Measurements from ENCODE around the gene FAM169A.
"Not testable (repeated sequence)": the region's sequence is repeated elsewhere in the genome, so short reads cannot be mapped to it uniquely, and the experiment has no call there.

The FAM169A gene

DNA sequence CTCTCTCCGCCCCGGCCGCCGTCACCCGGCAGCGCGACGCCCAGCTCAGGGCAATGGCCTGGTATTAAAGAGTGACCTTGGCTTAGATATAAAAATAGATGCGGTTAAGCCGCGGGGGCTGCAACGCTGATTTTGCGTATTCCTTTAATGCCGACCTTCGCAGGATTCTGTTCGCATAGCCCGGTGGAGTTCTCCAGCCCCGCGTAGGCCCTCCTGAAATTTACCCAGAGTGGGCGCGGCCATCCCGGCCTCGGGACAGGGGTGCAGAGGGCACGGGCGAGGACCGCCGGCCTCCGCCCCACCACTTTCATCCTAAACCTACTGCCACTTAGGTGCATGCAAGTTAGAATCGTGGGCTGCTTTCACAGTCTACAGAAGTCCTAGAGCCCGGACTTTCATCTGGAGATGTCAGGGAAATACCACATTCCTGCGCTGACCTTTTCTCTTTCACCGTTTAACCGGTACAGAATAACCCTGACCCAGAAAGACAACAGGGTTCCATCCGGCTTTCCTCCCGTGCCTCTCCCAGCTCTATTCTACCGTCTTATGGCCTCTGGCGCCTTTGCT lies 492 bp upstream of the FAM169A start:
- DNase-seq: no peak

DNA sequence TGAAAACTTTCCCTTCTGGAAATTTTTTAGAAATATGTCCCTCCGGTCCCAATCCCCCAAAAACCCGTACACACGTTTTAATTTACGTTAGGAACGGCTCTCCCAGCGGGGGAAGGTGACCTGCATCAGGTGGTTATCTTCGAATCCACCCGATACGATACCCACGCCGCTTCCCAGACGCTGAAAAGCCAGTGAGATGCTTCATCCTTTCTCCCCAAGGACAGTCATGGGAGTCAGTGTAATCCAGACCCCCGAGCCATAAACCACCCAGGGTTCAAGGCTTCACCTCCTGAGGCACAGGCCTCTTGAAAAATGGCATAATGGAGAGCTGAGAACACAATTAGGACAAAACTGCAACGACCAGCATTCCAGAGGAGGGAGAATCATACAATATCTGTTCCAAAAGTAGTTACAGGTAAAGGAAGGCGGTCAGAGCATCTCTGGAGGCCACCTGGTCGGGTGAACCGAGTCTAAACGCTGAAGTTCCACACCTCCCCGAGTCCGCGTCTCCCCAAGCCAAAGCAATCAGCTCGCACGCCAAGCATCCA lies 857 bp downstream of the FAM169A start:
- no peak for DNase-seq

DNA sequence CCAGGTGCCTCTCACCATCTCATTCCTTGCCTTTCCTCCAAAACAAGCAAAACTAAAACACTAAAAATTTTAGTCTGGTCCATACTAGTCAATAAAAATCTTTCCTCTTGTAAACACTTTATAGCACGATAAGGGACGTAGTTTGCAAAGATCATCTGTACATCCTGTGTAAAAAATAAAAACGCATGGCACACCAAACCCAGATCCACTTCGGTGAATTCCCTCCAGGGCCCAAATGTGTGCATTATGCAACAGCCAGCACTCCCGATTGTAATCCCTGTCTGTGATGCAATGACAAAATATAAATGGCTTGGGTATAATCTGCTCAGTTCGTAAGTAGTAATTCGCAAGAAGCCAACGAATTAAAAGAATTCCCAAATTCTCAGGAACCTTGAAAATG lies 1.4 kb downstream of the FAM169A start:
- no peak for DNase-seq

DNA sequence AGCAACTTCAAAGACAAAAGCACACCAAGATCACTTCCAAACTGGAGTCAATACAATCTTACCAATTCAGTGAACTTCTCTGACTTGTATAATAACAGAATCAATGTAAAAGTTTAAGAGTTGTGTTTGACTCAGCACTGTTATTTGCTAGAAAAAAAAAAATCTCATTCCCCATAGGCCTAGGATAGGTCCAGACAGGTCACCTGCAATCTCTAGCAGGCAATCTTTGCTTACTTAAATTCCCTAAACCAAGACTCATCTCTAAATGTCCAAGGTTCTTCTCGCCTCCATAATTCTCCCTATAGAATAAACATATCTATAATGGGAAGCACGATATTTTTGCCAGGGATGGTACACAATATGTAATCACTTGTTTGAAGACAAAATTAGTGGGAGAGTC lies 2.5 kb downstream of the FAM169A start:
- DNase-seq: no peak

DNA sequence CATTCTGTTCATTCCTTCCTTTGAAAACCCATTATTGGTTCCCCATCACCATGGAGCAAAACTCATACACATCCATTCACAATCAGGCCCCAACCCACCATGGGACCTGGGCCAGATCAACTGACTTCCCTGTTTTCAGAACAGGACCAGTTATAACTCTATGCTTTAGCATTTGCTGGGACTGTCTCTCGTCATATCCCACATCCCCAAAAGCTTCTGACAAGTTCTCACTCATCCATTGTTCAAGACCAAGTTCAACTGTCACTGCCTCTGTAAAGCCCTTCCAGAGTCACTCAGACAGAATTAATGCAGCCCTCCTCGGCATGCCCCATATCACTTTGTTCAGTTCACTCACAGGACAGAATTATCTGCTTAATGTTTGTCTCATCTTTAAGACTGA lies 4.0 kb downstream of the FAM169A start:
- DNase-seq: no peak

DNA sequence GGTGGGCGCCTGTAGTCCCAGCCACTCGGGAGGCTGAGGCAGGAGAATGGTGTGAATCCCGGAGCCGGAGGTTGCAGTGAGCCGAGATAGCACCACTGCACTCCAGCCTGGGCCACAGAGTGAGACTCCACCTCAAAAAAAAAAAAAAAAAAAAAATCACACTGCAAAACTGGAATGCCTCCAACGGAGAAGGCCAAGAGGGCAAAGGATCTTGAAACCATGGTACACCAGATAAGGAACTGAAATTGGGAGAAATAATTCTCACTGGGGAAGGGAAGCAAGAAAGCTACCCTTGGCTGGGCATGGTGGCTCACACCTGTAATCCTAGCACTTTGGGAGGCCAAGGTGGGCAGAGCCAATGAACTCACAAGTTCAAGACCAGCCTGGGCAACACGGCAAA lies 9.2 kb downstream of the FAM169A start:
- DNase-seq: not testable (repeated sequence)

DNA sequence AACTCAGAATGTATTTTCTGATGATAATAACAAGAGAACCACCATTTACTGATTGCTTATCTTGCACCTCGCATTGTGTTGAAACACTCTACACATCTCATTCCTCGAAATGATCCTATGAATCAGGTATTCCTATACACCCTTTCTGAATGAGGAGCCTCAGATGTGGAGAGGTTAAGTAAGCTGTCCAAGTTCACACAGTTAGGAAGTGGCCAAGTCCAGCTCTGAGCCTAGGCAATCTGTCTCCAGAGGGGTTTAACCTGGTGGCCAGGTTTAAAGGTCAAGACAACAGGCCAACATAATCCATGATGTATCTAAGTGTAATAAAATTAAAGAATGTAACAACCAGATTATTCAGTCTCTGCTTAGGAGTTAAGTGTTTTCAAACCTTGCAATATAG lies 12.9 kb downstream of the FAM169A start:
- no peak for DNase-seq

DNA sequence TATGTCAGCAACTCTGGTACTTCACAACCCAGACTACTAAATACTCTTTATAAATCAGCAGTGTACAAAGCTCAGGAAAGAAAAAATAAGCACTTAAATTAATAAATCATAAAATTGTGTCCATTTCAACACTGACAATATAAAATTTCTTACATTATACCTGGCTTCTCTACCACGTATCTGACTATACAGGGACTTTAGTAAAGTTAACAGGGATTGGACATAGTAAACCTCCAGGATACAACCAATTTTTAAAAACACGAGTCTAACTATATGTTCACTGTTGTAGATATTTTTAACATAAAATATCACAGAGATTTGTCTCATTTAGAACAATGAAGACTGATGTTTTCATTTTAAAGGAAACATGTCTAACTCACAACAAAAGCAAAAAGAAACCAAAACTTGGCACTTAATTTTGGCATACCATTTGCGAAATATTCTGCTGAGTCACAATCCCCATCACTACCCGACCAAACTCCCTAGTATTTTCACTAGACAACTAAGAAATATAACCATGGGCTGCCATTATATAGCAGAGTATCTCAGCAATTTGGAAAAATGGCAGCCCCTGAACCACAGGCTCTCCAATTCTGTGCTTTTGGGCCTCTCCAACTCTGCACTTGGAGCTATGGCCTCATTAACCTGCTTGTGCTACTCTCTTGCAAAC lies 14.4 kb downstream of the FAM169A start:
- DNase-seq: no peak

DNA sequence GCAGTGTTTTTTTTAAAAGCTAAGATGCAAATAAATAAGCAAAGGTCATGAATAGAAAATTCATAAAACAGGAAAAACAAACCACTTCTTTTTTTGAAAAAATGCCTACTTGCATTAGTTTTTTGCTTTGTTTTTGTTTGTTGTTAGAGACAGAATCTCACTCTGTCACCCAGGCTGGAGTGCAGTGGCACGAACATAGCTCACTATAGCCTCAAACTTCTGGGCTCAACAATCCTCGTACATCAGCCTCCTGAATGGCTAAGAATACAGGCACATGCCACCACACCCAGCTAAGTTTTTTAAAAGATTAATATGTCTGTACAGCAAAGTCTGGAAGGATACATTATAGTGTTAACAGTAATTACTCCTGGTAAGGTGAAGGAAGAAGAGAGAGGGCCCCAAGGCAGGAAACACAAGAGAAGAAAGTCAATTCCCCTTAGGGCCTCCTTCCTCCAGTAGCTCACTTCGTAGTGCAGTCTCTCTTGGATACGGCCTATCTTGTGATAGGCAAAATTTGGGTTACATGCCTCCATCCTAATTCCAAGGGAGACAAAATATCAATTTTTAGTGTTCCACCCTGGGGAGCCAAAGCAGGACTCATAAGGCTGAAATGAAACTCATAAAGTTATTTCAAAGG lies 15.3 kb downstream of the FAM169A start:
- no peak for DNase-seq

DNA sequence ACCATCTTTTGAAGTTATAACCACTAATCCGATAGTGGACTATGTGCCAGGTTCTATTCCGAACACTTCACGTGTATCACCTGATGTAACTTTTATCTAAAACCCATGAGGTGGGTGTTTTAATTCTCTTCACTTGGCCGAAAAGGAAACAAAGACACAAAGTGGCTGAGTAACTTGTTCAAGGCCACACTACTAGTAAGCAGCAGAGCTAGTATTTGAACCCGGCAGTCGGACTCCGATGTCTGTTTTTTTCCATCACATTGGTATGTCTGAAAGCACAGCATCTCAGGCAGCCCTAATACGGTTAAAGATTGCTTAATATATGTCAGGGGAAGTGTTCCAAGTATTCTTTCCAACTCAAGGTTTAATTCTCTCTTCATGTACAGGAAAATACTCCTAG lies 16.2 kb downstream of the FAM169A start:
- no peak for DNase-seq

DNA sequence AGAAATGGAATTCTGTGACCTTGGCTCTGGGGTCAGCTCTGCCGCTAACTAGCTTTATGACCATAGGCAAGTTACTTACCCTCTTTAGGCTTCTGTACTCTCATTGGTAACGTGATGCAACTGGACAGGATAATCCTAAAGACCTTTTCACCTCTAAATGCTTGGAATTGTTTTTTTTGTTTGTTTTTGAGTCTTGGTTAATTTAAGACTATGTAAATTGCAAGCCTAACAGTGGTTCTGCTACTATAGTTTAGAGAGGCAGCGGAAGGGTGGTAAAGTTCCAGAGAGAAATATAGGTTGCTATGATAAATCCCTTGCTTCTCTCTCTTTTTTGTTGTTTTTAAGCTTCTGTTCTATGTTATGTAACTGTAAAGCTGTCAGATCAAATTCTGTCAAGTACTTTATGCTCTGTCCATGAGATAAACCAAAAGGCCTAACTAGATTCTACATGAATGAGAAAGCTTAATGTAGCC lies 17.6 kb downstream of the FAM169A start:
- no peak for DNase-seq

DNA sequence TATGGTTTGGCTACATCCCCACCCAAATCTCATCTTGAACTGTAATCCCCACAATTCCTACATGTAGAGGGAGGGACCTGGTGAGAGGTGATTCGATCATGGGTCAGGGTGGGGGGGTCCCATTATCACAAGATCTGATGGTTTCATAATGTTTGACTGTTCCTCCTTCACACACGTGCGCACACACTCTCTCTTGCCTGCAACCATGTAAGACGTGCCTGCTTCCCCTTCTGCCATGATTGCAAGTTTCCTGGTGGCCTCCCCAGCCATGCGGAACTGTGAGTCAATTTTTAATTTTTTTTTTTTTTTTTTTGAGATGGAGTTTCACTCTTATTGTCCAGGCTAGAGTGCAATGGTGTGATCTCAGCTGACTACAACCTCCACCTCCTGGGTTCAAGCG lies 27.0 kb downstream of the FAM169A start:
- DNase-seq: no peak

DNA sequence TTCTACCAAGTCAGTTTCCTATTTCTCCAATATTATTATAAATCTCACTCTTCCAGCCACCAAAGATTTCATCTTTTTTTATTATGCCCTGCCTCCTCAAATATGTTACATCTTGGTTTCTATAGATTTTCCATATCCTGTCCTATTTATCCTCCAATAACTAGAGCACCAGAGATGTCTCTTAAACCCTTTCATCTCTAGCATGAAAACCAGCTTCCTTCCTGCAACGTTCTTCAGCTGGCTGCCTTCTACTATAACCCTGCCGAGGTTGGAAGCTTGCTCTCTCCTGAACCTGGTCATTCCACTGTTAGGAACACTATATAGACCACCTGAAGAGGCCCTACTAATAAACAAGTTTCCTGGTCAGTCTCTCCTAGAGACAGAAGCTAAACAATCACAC lies 27.9 kb downstream of the FAM169A start:
- DNase-seq: no peak

DNA sequence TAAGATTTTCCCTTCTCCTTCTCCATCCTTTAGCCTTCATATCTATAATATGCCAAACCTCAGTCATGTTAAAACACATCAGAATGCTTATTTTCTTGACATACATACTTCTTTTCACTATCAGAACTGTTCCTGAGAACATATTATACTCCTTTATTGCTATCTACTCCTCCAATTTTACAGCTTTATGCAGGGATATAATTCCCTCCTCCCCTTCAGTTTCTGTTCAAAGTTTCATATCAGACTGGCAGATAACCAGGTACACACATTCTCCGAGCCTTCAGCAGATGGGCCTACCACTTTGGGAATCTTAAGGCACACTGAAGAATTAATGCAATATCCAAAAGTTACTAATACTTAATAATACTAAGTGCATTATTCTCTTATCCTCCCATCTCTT lies 29.1 kb downstream of the FAM169A start:
- no peak for DNase-seq

DNA sequence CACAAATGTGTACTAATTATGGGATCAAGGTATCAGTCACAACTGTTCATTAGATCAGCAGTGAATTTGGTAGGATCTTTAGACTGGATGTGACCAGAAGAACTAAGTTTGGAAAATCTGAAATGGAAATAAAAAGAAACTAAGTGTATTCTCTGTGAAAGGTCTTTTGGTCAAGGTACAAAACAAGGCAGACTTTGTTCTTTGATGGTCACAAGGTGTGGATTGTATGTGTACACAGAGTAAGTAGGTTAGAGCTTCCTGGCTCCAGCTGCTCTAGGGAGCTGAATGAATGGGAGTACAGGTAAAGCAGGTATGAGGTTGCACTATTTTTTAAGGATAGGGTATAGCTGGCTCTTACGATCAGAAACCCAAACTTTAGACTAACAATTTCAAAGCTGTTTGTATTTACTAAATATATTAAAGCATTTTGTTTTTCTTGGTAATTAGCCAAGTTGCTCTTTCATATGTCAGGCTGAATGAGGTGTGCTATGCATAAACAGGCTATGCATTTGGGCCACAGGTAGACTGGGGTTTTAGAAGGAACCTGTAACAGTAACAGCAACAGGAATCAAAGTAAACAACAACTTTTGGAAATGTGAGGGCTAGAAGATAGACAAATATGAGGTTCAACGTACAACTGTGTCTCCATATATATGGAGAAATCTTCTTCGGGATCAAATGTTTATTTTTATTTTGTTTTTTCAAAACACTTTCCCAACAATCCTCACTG lies 32.5 kb downstream of the FAM169A start:
- no peak for DNase-seq

DNA sequence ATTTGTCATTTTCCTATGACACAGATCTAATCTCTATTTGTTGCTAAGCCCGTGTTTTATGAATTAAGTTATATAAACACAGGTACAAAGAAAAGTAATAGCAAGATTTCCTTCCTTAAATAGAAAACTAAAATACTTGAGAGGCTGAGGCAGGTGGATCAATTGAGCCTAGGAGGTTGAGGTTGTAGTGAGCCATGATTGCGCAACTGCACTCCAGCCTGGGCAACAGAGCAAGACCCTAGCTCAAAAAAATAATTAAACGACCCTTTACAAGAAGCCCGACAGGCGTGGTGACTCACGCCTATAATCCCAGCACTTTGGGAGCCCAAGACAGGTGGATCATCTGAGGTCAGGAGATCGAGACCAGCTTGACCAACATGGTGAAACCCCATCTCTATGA lies 36.8 kb downstream of the FAM169A start:
- no peak for DNase-seq

DNA sequence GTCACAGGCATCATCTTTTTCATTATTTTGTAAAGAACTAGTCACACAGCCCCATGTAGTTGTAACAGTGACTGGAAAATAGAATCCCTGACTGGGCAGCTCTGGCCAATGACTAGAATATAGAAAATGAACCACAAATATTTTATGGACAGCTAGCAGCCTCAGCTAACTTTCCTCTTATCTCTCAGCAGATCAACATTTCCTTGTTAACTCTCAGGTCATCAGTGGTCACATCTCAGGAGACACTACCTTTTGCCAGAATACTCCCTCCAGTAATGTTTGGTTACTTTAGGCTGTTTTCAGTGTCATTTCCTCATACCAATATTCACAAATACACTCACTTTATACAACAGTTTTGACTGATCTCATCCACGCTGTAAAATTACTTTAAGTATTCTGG lies 43.9 kb downstream of the FAM169A start:
- no peak for DNase-seq

DNA sequence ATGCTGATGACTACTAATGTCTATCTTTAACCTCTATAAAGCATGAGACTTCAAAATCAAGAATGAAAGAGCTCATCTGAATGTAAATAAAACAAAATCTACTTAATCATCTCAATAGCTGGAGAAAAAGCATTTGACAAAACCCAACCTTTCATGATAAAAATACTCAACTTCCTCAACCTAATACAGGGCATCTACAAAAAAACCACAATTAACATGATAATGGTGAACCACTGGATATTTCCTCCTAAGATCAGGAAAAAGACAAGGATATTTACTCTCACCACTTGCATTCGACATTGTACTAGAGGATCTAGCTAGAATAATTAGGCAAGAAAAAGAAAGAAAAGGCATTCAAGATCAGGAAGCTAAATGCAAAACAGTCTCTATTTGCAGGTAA lies 49.3 kb downstream of the FAM169A start:
- no peak for DNase-seq

DNA sequence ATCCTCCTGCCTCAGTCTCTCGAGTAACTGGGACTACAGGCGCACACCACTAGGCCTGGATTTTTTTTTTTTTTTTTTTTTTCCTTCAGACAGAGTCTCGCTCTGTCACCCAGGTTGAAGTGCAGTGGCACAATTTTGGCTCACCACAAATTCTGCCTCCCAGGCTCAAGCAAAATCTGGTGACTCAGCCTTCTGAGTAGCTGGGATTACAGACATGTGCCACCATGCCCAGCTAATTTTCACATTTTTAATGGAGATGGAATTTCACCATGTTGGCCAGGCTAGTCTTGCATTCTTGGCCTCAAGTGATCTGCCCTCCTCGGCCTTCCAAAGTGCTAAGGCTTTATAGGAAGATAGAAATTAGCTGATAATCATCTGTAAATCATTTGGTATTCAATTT lies 55.3 kb downstream of the FAM169A start:
- no peak for DNase-seq

DNA sequence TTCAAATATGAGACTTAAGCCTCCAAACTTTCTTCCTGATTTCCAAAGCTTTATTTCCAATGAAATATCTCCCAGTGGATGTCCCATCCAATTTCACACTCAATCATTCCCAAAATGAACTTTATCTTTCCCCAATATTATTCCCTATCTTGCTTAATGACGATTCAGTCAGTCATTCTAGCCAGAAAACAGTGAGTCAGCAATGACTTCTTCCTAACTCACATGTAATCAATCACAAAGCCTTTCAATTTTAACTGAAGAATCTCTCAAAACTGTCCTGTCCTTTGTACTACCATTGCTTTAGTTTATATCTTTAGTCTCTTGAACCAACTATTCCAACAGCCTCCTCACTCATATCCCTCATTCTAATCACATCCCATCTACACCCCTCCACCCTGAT lies 64.2 kb downstream of the FAM169A start:
- DNase-seq: no peak

DNA sequence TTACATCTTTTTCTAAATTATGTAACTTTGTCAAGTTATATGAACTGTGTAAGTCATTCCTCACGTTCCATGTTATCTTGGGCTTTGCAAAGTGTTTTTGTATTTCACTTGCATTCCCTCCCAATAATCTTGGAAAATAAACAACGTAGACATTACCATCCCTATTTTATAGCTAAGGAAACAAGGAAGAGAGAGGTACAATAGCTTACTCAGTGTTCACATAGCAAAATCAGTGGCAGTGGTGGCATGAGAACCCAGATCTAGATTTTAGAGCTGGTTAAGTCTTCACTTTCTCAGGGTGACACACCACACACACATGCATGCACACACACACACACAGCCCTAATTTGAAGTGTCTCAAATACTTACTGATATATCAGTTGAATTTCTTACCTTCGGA lies 65.0 kb downstream of the FAM169A start:
- no peak for DNase-seq

DNA sequence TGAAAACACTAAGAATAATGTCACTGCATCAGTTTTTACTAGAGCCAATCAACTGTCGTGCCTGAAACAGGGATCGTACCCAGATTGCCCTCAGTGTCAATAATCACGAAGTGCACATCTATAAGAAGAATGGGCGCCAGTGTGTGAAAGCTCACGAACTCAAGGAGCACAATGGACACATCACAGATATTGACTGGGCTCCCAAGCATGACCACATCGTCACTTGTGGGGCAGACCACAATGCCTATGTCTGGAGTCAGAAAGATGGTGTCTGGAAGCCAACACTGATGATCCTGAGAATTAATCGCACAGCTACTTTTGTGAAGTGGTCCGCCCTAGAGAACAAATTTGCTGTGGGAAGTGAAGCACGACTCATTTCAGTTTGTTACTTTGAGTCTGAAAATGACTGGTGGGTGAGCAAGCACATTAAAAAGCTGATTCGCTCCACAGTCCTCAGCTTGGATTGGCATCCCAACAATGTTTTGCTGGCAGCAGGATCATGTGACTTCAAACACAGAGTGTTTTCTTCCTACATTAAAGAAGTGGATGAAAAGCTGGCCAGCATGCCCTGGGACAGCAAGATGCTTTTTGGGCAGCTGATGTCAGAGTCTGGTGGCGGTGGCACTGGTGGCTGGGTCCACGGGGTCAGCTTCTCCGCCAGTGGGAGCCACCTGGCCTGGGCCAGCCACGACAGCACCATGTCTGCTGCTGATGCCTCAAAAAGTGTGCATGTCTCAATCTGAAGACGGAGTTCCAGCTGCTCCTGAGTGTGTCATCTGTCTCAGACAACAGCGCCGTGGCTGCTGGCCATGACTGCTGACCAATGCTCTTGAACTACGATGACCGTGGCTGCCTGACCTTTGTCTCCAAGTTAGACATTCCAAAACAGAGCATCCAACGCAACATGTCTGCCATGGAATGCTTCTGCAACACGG lies 66.9 kb downstream of the FAM169A start:
- no peak for DNase-seq

All from activated T-cell treated with anti-CD3 and anti-CD28 coated beads, Interleukin-2, amount 50 U/mL, for 48 hours (primary cell).